Neural cell (in vitro differentiated cells): ENCODE data around the gene PRDM15.

Experiments used
- CTCF ChIP-seq: fragments of 450-650 bp; IDR thresholded peaks from 2 replicates; pipeline ENCODE4 v1.5.1; 2014; ENCODE audit warnings: antibody characterized with exemption, mild to moderate bottlenecking, moderate library complexity; ENCODE audit not compliant: poor library complexity, severe bottlenecking
- MXI1 ChIP-seq: fragments of 450-650 bp; conservative IDR thresholded peaks from 2 replicates; pipeline ENCODE4 v1.6.1; 2014; ENCODE audit warnings: antibody characterized with exemption, mild to moderate bottlenecking; ENCODE audit not compliant: poor library complexity, severe bottlenecking
- POLR2AphosphoS5 ChIP-seq: IDR thresholded peaks from 2 replicates; pipeline ENCODE4 v1.6.1; 2012

GRCh38 chr21:41812679-41813078 is 66.5 kb downstream of the PRDM15 start:
- TF ChIP-seq POLR2AphosphoS5 (no peak), CTCF (no peak), MXI1 (no peak)
